GM15510 (cell line): ENCODE data around the gene DCHS2.

Experiments used
- POLR2A ChIP-seq: IDR thresholded peaks from 3 replicates; pipeline ENCODE4 v1.6.1; 2011; ENCODE audit warnings: borderline replicate concordance; ENCODE audit not compliant: insufficient read length; ENCODE audit errors: extremely low read depth

Gene DCHS2

DNA sequence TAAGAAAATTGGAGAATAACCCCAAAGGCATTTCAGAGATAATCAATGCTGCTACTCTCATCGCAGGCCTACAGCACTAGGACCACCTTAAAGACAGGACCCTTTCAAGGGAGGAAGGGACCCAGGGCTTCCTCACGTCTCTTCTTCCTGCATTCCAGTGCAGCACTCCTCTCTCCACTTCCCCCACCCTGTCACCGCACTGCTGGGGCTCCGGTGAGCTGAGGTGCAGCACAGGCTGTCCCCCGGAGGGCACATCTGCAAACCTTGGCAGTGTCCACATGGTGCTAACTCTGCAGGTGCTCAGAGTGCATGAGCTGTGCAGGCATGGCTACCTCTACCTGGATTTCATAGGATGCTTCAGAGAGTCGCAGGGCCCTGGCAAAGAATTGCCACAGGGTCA, 305.6 kb downstream of the DCHS2 start:
- TF ChIP-seq POLR2A, result no peak

DNA sequence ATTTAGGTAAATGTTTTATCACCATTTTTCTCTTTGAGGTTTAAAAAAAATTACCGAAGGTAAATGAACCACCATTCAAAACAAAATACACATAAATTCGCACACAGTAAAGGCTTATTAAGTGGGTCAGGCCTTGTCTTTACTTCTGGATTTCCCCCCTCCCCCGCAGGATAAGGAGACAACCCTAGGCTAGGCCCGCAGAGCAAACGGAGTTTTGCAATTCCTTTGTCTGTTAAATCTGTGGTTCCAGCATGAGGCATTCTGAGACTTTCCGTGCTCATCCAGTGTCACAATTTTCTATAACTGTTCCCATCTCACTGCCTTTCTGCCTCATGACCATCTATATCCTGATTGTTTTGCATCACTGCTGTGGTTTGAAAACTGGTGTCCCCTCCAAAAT, 307.4 kb downstream of the DCHS2 start:
- no peak for TF ChIP-seq POLR2A

DNA sequence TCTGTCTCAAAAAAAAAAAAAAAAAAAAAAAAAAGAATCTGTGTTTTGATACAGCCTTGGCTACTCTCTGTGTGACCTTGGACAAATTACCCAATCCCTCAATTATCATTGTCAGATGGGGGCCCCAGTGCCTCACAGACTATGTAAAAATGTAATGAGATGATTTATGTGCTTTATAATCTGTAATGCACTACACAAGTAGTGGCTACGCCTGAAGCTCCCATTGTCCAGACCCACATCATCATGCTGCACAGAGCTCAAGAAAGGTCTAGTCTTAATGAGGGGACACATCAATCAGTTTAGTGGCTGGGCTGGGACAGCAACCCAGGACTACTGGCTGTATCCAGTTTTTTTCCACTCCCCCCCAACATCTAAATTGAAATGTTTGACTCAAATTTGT, 308.3 kb downstream of the DCHS2 start:
- TF ChIP-seq POLR2A, result no peak
